ENCODE data around the gene LEFTY1. TPM values are rescaled to one million over a fixed set of nuclear protein-coding genes. Genes with fewer than 3 reads are reported as not detected.

The LEFTY1 gene
- total and polyA plus RNA-seq, 2 donors (not counting 3 experiments of a cell fraction or from before 2014, with no cell fraction given): not detected

- H3K27ac ChIP-seq (ENCODE audit: insufficient read depth, low read depth, low read length): no peak overlapping the region
- DNase-seq (ENCODE audit: low read depth, low spot score) (peak; percentile 47), FAIRE-seq (no peak)
- BruUV-seq (replicated peaks): no TSS peak
- no peaks in the 10 kb centered on the region for H4K20me1 ChIP-seq (replicated peaks; ENCODE audit: control insufficient read depth, extremely low read depth, insufficient read depth, low read length)
- no peaks in the 10 kb centered on the region for H3K79me2 ChIP-seq (ENCODE audit: control insufficient read depth, insufficient read depth, low read length)
- H3K4me2 ChIP-seq (ENCODE audit: insufficient read depth, low read length): no peak overlapping the region
- POLR2A ChIA-PET: no interaction called here
- TF ChIP-seq, protein P1, sequence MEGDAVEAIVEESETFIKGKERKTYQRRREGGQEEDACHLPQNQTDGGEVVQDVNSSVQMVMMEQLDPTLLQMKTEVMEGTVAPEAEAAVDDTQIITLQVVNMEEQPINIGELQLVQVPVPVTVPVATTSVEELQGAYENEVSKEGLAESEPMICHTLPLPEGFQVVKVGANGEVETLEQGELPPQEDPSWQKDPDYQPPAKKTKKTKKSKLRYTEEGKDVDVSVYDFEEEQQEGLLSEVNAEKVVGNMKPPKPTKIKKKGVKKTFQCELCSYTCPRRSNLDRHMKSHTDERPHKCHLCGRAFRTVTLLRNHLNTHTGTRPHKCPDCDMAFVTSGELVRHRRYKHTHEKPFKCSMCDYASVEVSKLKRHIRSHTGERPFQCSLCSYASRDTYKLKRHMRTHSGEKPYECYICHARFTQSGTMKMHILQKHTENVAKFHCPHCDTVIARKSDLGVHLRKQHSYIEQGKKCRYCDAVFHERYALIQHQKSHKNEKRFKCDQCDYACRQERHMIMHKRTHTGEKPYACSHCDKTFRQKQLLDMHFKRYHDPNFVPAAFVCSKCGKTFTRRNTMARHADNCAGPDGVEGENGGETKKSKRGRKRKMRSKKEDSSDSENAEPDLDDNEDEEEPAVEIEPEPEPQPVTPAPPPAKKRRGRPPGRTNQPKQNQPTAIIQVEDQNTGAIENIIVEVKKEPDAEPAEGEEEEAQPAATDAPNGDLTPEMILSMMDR (IDR thresholded peaks at IDR 0.05; ENCODE audit: extremely low read depth in 1 of 2, insufficient read depth in 1 of 2, low read depth in 1 of 2, low read length in 2 of 2): peak; percentile 88 to 90
- TF ChIP-seq FOS (IDR thresholded peaks at IDR 0.05; ENCODE audit: borderline replicate concordance, insufficient read depth, low read length): no peak
- no peaks in the 10 kb centered on the region for H3K9me3 ChIP-seq (replicated peaks; ENCODE audit: control insufficient read depth, insufficient read depth, low read length)
- no peak overlapping the region for H3K4me3 ChIP-seq (replicated peaks in 1 of 3; ENCODE audit: insufficient read depth in 1 of 3, low read depth in 1 of 3, low read length in 3 of 3)
- intact Hi-C loops (cut with micrococcal nuclease) (loop anchor here (1.0 to 5.0 kb wide), 8 partner anchors 29 to 436 kb away; partner anchors contain the start of genes EPHX1, SRP9 and TMEM63A), dilution Hi-C loops (cut with MboI; ENCODE audit: extremely low pct_ligation_motif_present, low sequenced_read_pairs) (no loop called here)
- peak overlapping the region; percentile 33 for H2AFZ ChIP-seq (ENCODE audit: low read depth, low read length)
- peaks cover 0 to 4% of the 10 kb centered on the region in 2 experiments for H3K36me3 ChIP-seq (ENCODE audit: control insufficient read depth in 2 of 2, extremely low read depth in 1 of 2, insufficient read depth in 2 of 2, low read length in 2 of 2)
- no peaks in the 10 kb centered on the region for H3K4me1 ChIP-seq (ENCODE audit: control insufficient read depth, extremely low read depth, insufficient read depth, low read length)
- CTCF ChIA-PET: interaction anchor here (0.6 to 7.1 kb wide), 38 partner anchors 9 to 593 kb away, joined by 3 to 82 read pairs (median 5); partner anchors contain the start of genes EPHX1, LEFTY1, PYCR2 and SRP9
- H3K27me3 ChIP-seq (ENCODE audit: control insufficient read depth in 2 of 2, insufficient read depth in 2 of 2, low read length in 2 of 2): no peaks in the 10 kb centered on the region
- H3K9ac ChIP-seq (replicated peaks; ENCODE audit: extremely low read depth, insufficient read depth, low read length): no peak overlapping the region
- no peaks in the 10 kb centered on the region for H3K9me1 ChIP-seq (replicated peaks; ENCODE audit: control insufficient read depth, extremely low read depth, insufficient read depth, low read length)
Measured at GRCh38 chr1:225911191-225912130, 22.5 kb upstream of the LEFTY1 start.

- Histone ChIP-seq H3K36me3 (ENCODE audit: control insufficient read depth in 2 of 2, extremely low read depth in 1 of 2, insufficient read depth in 2 of 2, low read length in 2 of 2) (peaks cover 0 to 2% of the 10 kb centered on the region in 2 experiments), H4K20me1 (replicated peaks; ENCODE audit: control insufficient read depth, extremely low read depth, insufficient read depth, low read length) (no peaks in the 10 kb centered on the region), H3K79me2 (ENCODE audit: control insufficient read depth, insufficient read depth, low read length) (no peaks in the 10 kb centered on the region), H3K9ac (replicated peaks; ENCODE audit: extremely low read depth, insufficient read depth, low read length) (no peak overlapping the region), H3K27ac (ENCODE audit: insufficient read depth, low read depth, low read length) (no peak overlapping the region), H3K4me2 (ENCODE audit: insufficient read depth, low read length) (no peak overlapping the region), H3K4me3 (replicated peaks in 1 of 3; ENCODE audit: insufficient read depth in 1 of 3, low read depth in 1 of 3, low read length in 3 of 3) (no peak overlapping the region), H2AFZ (ENCODE audit: low read depth, low read length) (no peak overlapping the region), H3K4me1 (ENCODE audit: control insufficient read depth, extremely low read depth, insufficient read depth, low read length) (no peaks in the 10 kb centered on the region), H3K9me1 (replicated peaks; ENCODE audit: control insufficient read depth, extremely low read depth, insufficient read depth, low read length) (no peaks in the 10 kb centered on the region), H3K27me3 (ENCODE audit: control insufficient read depth in 2 of 2, insufficient read depth in 2 of 2, low read length in 2 of 2) (no peaks in the 10 kb centered on the region), H3K9me3 (replicated peaks; ENCODE audit: control insufficient read depth, insufficient read depth, low read length) (no peaks in the 10 kb centered on the region)
- FAIRE-seq (no peak), DNase-seq (ENCODE audit: low read depth, low spot score) (no peak)
- intact Hi-C loops (cut with micrococcal nuclease) (no loop called here), dilution Hi-C loops (cut with MboI; ENCODE audit: extremely low pct_ligation_motif_present, low sequenced_read_pairs) (no loop called here)
- no TSS peak for BruUV-seq (replicated peaks)
- TF ChIP-seq POLR2AphosphoS5 (IDR thresholded peaks at IDR 0.05; ENCODE audit: insufficient read depth, low read depth, low read length): no peak
- TF ChIP-seq POLR2A (IDR thresholded peaks at IDR 0.05; ENCODE audit: low read depth, low read length): no peak
- no peak for TF ChIP-seq MYC (IDR thresholded peaks at IDR 0.05; ENCODE audit: low read depth, low read length)
- TF ChIP-seq FOS (IDR thresholded peaks at IDR 0.05; ENCODE audit: borderline replicate concordance, insufficient read depth, low read length): no peak
- ChIA-PET CTCF (interaction anchor here (3.6 to 7.1 kb wide), 2 partner anchors 28 to 433 kb away, joined by 40 to 82 read pairs; partner anchors contain the start of gene TMEM63A), POLR2A (no interaction called here)
Measured at GRCh38 chr1:225909477-225909876, 20.5 kb upstream of the LEFTY1 start.
